Caco-2 (cell line): ENCODE measurements around the gene KCNQ1OT1. TPM values are rescaled to one million over a fixed set of nuclear protein-coding genes. Genes with fewer than 3 reads are reported as not detected.

Experiments
- BruUV-seq: library from RNA; stranded (reverse); fragments of 400-500 nt; replicated peaks from 2 replicates; lab custom pipeline; 2021; lab: Mats Ljungman, UMichigan
- CTCF ChIA-PET: fragments of 300-600 bp; sonication (Branson Sonifier 250); formaldehyde crosslinking; loops from one replicate; lab custom pipeline; 2022; ENCODE audit warnings: antibody characterized with exemption; lab: Charles Lee
- POLR2A ChIA-PET: fragments of 300-600 bp; sonication (Branson Sonifier 250); formaldehyde crosslinking; loops from one replicate; lab custom pipeline; 2022; ENCODE audit warnings: antibody characterized with exemption; lab: Charles Lee
- DNase-seq, 2 experiments: peaks; one replicate each; pipeline versions ENCODE4 v3.0.0 to v3.0.0-alpha.2; 2020 to 2022
- H3K27me3 ChIP-seq: replicated peaks from 2 replicates; pipeline ENCODE4 v1.6.0; 2011; ENCODE audit warnings: low read length; ENCODE audit not compliant: control insufficient read depth, insufficient read depth
- H3K36me3 ChIP-seq: 2 replicates; pipeline ENCODE4 v1.5.1; 2011; ENCODE audit warnings: low read length; ENCODE audit not compliant: control insufficient read depth, insufficient read depth
- H3K4me1 ChIP-seq: fragments of 250-450 bp; sonication (Bioruptor Pico); 2 replicates; pipeline ENCODE4 v1.5.1; 2020; ENCODE audit warnings: mild to moderate bottlenecking
- H3K4me3 ChIP-seq: 2 replicates; pipeline ENCODE4 v1.5.1; 2011; ENCODE audit warnings: low read depth, mild to moderate bottlenecking, control low read depth, low read length
- H3K9me3 ChIP-seq: fragments of 250-450 bp; sonication (Bioruptor Pico); 2 replicates; pipeline ENCODE4 v1.5.1; 2020; ENCODE audit warnings: mild to moderate bottlenecking, moderate library complexity
- H3K27ac Mint-ChIP-seq: one replicate; pipeline ENCODE4 v1.8.0; 2022; ENCODE audit warnings: mixed read lengths; ENCODE audit not compliant: unreplicated experiment
- H3K27me3 Mint-ChIP-seq: one replicate; pipeline ENCODE4 v1.8.0; 2022; ENCODE audit warnings: mixed read lengths; ENCODE audit not compliant: insufficient read depth, unreplicated experiment
- H3K36me3 Mint-ChIP-seq: one replicate; pipeline ENCODE4 v1.8.0; 2022; ENCODE audit warnings: mild to moderate bottlenecking, mixed read lengths; ENCODE audit not compliant: insufficient read depth, unreplicated experiment
- H3K4me1 Mint-ChIP-seq: one replicate; pipeline ENCODE4 v1.8.0; 2022; ENCODE audit warnings: low read depth, mixed read lengths; ENCODE audit not compliant: unreplicated experiment
- H3K4me3 Mint-ChIP-seq: one replicate; pipeline ENCODE4 v1.8.0; 2022; ENCODE audit warnings: mild to moderate bottlenecking, moderate library complexity, mixed read lengths; ENCODE audit not compliant: unreplicated experiment
- H3K9me3 Mint-ChIP-seq: one replicate; pipeline ENCODE4 v1.8.0; 2022; ENCODE audit warnings: mixed read lengths; ENCODE audit not compliant: unreplicated experiment
- CTCF ChIP-seq, 2 experiments: fragments of 200-600 bp in 1 of 2; IDR thresholded peaks; 1 replicate in 1 of 2; 2 replicates in 1 of 2; pipeline versions ENCODE4 v1.5.1 to v1.8.0; 2011 to 2022; ENCODE audit warnings: antibody characterized with exemption in 1 of 2, control low read depth in 1 of 2, inconsistent platforms in 1 of 2, low read depth in 1 of 2, low read length in 1 of 2, mild to moderate bottlenecking in 1 of 2, moderate library complexity in 1 of 2; ENCODE audit not compliant: insufficient read depth in 1 of 2, severe bottlenecking in 1 of 2, unreplicated experiment in 1 of 2
- intact Hi-C: fragments of 100-400 bp; cut with micrococcal nuclease; formaldehyde crosslinking; loops from one replicate; pipeline ENCODE4 v1.10.0; 2022; ENCODE audit not compliant: unreplicated experiment
- total RNA-seq: library from RNA; stranded (reverse); gene quantifications from 2 replicates; pipeline ENCODE4 v1.2.3, GENCODE V29; 2022

Gene KCNQ1OT1
- total RNA-seq, 1 experiment from 2014 or later: 7.5 TPM

- Mint-ChIP-seq H3K27ac (no peak overlapping the region), H3K4me1 (no peaks in the 10 kb centered on the region), H3K4me3 (no peak overlapping the region), H3K27me3 (no peaks in the 10 kb centered on the region), H3K36me3 (no peaks in the 10 kb centered on the region), H3K9me3 (peaks cover 11% of the 10 kb centered on the region)
- intact Hi-C loops: no loop called here
- TF ChIP-seq CTCF (IDR thresholded peaks at IDR 0.05; ENCODE audit: insufficient read depth in 1 of 2, low read depth in 1 of 2, low read length in 1 of 2, severe bottlenecking in 1 of 2, unreplicated experiment in 1 of 2): no peak
- no TSS peak for BruUV-seq
- POLR2A ChIA-PET: no interaction called here
- H3K4me1 ChIP-seq: peaks cover 19% of the 10 kb centered on the region
- no peak overlapping the region for H3K4me3 ChIP-seq
- H3K27me3 ChIP-seq: no peaks in the 10 kb centered on the region
- no peaks in the 10 kb centered on the region; the same call in 1 of the 2 replicates for H3K9me3 ChIP-seq
- DNase-seq: peak in 1 of 2 experiments; percentile 21
- no peaks in the 10 kb centered on the region for H3K36me3 ChIP-seq
- CTCF ChIA-PET: no interaction called here
Observed at GRCh38 chr11:2558397-2558796, 141.4 kb downstream of the KCNQ1OT1 start.

Other genes starting within 250 kb of the KCNQ1OT1 start
- gene CDKN1C, start 185.8 kb upstream of the KCNQ1OT1 start, total RNA-seq: 15.0 and 25.5 TPM in 2 replicates
- gene PHLDA2, start 229.4 kb upstream of the KCNQ1OT1 start, total RNA-seq: 18.7 and 19.1 TPM in 2 replicates